NCI-H1417 treated with DMSO at 0.1 percent for 48 hours (cell line): ENCODE data around the gene YOD1.

ENCODE experiments used
- DNase-seq: peaks from one replicate; lab custom pipeline; 2025; lab: John Stamatoyannopoulos, UW

The YOD1 gene

DNA sequence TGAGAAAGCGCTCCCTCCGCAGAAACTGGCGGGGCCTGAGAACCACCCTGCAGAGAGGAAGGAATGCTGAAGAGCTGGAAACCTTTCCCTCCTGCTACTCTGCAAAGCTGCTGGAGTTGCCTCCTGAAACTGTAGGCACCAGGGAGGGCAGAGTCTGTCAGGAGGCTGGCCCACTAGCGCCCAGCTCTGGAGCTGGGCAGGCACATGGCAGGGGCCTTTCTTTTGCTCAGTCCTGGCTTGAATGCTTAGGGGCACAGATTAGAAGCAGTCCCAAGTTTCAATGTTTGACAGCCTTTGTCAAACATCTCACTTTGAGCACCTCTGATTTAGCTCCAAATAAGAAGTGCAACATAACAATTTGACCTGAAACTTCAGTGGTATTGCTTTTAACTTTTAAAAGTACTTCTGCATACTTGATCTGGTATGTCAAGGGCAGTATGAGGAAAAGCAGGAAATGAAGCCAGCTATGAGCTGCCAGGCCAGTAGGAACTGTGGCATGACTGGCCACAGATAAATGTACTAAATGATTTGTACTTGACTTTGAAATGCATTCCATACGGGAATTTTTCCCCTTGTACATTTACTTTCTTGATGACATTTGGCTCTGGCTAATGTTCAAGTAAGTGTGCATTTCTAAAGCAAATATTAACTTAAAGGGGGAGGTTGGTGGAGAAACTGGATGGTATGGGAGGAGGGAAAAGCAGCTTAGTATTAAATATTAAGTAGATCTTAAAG lies 25.7 kb downstream of the YOD1 start:
- no peak for DNase-seq

DNA sequence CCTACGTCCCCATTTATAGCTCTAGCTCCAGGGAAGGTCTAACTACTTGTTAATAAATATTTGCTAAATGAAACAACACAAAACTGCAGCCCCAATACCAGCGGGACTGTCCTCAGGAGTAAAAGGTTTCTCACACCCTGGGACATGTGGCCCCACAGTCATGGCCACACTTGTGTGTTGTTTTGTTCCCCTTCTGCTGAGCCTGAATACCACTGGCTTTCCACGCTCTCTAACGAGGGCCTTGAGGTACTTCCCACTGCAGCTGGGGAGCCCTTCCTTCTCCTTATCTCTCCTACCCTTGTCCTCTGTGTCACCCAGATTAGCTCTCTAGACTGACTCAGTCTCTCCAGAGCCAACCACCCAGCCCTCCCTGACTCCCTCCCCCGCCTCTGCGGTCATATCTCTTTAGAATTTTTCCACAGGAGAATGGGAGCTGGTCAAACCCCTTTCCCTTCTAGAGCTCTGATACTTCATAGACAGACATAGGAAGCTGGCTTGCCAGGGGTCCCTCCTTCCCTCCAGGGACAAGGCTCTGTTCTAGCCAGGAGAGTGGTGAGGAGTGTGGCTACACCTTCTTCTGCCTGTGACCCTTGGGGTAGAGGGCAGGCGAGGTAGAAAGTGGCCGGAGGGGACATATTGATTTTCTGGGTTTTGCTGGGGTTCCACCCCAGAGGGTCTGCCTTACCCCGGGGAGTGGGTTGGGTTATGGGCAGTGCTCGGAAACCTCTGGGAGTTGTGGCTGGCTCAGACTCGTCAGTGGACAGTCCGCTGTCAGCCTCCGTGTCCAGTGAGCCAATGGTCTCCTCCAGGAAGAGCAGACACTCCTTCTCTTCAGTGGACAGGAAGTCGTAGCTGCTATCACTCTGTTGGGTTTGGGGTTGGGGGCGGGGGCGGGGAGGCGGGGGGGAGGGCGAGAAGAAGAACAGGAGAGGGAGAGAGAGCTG lies 26.5 kb downstream of the YOD1 start:
- DNase-seq: no peak

DNA sequence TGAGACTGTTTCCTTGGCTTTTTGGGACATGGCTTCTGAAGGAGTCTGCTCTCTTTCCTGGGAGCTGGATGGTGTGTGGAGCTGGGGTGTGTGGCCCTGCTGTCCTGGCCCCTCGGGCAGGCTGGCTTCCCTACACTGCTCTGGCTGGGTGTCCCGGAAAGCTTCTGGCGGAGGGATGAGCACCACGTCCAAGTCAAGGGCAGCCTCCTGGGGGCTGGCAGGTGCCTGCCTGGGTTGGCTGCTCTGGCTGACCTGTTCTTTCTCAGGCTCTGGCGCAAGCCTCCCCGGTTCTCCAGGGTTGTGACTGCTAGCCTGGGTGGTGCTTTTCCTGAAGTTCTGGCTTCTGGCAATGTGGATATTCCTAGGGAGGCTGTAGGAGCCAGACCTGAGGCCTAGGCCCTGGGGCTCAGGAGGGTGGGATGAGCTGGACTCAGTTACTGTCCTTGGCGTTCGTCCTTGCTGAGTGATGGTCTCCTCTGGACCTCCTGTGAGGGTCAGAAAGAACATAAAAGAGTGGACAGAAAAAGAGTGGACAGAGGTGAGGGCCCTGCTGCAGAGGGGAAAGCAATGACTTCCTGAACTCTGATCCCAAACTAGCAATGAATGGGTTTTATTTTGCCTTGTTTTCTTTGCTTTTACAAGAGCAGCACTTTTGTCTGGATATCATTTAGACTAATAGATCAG lies 27.9 kb downstream of the YOD1 start:
- no peak for DNase-seq

DNA sequence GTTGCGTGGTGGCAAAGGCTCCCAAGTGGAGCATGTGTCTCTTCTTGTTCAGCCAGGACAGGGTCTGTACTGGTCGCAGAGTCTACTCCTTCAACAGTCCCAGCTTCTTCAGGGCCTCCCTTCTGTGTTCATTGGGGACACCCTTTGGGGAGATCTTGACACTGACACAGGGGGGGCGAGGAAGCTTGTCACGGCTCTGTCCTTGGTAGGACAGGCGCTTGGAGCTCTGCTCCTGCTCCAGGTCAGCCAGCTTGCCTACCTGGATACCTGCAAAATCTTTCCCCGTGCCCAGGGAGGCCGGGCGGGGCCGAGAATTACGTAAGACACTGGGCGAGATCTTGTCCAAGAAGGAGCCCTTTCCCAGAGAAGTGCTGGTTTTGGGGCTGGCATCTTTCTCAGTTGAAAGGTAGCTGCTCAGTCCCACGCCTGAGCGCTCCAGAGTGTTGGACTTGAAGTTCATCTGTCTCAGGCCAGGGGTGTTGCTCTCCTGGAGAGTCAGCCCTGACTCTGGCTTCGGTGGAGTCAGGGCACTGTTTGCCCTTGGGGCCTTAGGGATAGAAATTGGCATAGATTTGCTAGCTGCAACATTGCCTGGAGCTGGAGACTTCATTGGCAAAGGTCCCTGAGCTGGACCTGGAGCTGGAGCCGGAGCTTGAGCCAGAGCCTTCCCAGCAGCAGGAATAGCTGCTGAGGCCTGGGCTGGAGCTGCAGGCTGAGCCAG lies 29.0 kb downstream of the YOD1 start:
- no peak for DNase-seq

DNA sequence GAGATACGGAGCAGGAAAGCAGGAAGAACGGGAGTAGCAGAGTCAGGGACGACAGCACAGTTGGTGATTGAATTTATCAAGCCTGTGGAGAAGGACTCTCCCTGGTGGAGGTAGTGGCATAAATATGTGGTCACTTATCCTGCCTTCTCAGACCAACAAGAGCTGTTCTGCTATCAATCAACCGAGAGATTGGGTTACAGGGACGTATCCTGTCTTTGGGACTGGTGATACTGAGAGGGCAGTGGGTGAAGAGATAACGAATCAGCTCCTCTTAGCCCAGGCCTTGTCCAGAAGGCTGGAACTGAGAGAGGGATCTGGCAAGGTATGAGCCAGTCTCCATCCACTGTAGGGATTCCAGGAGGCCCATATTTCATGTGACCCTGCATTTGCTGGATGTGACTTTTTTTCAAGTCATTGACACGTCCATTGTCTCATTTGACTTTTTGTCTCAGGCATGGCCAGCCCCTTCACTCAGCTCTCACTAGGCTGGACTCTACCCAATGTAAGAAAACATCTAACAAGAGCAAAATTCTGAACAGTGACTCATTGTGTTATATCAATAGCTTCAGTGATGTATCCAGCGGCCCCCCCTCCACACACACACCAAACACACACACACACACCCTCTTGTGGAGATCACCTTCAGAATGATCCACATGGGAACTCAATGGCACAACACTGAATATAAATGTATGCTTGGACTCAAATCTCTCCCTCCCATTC lies 29.7 kb downstream of the YOD1 start:
- DNase-seq: no peak

DNA sequence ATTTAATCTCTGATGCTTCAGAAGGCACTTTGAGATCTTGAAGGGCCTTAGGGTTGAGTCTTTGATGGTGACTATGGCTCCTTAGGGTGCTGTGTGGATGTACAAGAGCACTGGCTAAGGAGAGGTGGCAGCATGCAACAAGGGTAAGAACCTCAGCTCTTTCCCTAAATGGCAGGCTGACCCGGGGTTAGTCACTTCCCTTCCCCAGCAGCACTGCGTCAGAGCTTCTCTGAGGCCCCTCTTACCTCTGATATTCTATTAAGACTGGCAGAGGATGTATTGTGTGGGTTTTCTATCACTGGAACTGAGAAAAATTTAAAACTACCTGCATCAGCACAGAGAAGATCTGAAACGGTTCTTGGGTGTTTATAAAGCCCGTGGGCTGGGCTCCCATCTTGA lies 30.3 kb downstream of the YOD1 start:
- DNase-seq: no peak

DNA sequence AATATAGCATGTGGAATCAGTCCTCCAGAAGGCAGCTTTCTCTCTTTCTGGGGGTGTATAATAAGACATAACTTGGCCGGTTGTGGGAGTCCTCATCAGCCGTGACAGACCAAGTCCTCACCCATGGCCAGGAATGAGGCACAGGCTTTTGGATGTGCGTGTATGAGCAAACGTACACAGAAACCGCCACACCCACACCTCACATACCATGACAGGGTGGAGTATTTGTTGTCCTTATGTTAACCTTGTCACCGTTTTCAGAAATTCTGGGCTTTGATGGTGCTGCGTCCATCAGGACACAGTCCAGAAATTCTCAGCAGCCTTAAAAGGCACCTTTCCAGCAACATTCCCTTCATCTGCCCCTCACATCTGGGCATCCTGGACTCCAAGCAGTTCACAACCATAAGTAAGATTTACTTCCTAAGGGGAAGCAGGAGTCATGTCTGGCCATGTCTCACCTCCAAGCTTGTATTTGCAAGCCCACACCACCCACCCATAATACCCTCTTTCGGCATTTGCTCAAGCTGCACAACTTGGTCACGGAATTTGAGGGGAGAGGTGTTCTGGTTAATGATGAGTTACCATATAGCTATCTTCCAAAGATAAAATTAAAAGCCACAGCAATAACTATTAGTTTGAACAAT lies 30.8 kb downstream of the YOD1 start:
- DNase-seq: no peak

DNA sequence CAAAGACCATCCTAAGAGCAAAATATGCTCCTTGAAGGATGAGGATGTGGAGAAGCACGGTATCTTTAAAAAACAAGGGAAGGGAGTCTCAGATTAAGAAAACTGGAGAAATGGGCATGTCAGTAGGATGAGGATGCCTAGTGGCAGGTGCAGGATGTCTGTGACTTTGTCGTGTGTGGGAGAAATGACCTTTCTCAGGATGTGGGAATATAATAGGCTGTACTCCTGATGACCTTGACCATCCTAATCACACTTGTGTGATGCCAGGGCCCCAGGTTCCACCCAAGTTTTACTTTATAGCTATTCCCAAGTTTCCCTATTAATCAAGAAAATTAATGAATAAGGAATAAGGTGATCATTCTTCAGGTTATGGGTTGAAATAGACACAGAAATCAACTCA lies 31.3 kb downstream of the YOD1 start:
- no peak for DNase-seq

DNA sequence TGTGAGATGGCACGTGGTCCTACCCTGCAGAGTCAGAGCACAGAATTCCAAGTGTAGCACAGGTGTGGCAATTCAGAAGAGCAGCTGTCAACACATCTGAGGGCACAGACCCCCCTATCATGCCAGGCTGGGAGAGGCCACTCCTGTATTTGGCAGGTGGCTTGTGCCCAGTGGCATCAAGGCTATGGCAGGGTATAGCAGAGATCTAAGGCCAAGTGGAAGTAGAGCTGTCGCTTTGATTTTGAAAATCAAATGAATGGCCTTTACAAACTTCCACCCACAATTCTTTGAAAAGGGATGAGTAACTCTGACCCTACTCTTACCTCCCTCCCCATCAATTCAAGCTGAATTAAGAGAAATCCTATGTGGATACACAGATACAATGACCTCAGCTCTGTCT lies 31.8 kb downstream of the YOD1 start:
- DNase-seq: no peak

DNA sequence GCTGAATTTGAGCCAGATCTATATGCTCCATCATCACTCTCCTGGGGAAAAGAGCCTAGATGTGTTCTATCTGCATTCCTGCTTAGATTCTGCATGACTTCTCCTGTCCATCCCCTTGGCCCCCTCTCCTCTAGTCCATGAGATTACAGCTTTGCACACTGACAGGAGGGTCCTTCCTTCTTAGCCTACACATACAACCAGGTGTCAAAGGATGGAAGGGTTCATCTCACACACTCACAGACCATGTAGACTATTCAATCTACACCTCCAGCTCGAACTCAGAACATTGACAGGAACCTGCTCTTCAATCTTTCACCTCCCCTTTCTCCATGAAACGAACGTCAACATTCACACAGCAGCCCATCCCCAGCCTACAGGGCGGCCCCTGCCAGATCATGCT lies 32.3 kb downstream of the YOD1 start:
- no peak for DNase-seq

DNA sequence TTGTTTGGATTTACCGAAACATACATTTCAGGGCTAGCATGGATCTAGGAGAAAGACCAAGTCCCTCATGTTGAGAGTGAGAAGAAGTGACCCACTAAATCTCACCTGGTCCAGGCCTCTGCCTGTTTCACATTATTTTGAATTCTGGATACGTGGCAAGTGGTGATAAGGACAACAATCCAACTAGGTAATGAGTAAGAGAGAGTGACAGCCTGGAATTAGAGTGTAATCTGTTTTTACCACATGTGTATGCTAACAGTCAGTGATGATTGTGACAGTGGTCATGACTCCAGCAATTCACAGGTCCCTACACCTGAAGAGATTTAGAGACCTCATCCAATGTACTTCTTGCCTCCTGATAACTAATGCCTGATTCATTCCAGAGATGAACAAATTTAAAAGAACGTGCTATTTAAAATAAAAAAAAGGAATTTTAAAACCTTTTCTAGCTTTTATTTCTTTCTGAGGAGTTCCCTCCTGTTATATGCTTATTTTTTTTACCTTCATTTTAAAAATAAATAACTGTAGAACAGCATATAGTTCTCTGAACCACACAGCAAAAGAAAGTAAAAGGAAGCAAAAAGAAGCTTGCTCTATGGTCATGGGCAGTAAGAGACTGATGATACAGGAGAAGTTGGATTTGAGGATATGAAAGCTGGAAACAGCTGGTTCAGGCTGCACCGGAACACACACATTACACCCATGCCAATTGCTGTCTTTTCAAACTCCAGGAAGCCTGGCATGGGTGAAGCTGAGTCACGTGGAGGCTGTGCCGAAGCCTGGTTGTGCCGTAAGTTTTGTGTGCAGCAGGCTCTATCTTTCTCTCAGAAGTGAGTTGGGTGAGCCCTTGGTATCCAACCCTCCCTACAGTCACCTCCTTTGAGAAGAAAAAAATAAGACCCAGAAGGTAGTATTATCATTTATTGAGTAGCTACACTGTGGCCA lies 33.1 kb downstream of the YOD1 start:
- DNase-seq: no peak

DNA sequence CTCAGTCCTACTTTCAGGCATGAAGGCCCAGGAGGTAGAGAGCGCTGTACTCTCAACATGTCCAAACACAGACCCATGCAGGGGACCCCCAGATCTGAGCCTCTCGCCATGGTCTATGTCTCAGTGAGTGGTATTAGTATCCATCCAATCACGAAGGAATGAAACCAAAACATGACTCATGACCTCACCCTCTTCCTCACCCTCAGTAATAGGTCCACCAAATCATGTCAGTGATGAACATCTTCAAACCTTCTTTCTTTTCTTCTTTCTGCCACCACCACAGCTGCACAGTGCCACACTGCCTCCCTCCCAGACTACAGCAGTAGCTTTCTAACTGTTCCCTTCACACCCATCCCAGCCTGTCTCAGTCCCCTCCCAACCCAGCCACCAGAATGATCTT lies 35.2 kb downstream of the YOD1 start:
- no peak for DNase-seq

DNA sequence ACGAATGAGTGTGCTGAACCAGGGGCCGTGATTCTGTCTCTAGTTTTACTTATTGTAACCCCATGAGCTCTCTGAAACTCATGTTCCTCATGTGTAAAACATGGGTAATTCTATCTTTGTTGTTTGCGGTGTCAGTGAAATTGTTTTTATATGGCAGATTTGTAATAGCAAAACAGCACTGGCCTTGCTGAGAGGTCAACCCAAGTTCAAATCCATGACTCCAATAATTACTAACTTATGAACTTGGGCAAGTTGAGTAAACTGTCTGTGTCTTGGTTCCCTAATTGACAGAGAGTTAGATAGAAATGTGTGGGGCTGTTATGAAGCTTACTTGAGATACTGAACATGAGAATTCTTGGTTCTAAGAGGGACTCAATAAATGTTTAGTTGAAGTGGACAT lies 36.3 kb downstream of the YOD1 start:
- DNase-seq: no peak

DNA sequence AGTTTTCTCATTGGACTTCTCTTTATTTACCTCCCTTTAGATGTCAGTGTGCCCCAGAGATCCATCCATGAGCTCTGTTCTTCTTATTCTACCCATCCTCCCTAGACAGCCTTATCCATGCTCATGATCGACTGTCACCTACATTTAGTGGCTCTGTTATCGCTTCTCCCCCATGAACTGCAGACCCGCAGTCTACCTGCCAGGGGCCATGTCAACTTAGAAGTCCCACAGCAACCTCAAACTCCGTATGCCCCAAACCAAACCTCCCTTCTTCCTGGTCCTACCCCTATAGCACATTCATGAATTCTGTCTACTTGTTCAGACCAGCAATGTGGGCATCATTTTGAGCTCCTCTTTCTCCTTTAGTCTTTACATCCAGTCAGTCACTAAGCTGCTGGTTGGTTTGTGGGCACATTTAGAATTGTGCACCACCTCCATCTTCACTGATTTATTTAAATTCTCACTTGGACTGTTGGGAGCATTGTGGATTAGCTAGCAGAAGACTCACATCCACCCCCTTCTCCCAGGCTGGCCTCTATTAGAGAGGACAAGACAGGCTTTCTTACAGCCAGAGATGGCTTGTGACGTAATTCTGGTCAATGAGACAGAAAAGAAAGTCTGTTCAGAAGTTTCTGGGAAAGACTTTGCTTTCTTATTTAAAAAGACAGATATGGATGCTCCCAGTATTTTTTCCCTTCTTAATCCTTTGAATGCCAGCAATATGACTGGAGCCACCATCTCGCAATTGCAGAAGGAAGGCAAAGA lies 37.5 kb downstream of the YOD1 start:
- DNase-seq: no peak

DNA sequence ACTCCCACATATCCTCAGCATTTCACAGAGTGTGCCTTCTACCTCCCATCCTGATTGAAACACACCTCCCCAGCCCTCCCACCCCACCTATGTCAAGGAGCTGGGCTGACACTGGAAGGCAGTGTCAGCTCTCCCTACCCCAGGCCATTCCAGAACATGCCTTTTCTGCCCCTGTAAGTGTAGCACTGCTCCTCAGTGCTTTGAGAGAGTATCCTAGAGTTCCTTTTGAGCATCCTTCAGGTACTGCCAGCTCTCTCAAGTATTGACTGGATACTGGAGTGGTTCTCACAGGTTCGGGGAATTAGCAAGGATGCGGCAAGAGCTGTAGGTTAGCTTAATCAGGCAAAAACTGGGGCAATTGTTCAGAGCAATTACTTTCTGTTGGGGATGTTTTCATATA lies 40.3 kb downstream of the YOD1 start:
- no peak for DNase-seq

DNA sequence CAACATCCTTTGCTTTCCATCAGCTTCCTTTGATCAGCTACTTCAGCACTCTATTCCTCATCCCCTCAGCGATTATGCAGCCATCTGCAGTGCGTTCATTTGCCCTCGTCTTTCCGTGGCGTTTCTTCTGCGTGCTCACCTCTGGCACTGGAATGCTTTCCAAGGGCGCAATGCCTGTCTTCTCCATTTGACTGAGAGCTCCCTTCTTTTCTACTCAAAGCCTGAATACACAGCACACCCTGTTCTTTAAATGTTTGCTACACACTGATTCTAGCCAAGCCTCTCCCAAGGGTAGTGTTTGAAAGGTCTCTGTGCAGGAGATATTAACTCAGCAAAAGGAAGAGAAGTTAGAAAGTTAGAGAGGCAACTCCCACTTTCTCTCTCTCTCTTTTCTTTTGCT lies 41.1 kb downstream of the YOD1 start:
- DNase-seq: no peak

DNA sequence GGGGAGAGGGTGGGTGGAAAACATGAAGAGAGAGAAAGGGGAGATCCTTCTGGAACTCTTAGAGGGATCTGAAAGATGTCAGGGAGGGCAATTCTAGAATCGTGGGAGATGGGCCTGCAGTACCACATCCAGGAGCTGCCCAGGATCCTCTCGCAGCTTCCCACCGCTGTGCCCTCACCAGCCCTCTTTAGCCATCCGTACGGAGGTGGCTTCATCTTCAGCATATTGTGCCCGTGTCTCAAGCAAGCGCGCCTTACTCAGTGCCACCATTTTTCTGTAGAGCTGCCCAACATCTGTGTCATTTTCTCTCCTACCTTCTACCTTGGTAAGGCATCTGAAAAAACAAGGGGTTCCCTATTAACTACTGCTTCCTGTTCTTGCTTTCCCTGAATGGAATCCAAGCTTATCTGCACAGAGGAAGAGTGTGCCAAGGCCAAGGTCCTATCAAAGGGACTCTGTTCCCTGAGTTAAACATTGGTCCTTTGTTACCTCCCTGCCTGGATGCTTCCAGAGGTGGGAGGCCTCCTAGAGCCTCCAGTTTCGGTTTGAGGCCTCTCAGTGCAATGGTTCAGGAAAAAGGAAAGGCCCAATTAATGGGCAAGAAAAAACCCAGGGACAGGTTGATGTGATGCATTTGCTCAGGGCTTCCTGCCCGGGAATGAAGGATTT lies 41.7 kb downstream of the YOD1 start:
- no peak for DNase-seq

DNA sequence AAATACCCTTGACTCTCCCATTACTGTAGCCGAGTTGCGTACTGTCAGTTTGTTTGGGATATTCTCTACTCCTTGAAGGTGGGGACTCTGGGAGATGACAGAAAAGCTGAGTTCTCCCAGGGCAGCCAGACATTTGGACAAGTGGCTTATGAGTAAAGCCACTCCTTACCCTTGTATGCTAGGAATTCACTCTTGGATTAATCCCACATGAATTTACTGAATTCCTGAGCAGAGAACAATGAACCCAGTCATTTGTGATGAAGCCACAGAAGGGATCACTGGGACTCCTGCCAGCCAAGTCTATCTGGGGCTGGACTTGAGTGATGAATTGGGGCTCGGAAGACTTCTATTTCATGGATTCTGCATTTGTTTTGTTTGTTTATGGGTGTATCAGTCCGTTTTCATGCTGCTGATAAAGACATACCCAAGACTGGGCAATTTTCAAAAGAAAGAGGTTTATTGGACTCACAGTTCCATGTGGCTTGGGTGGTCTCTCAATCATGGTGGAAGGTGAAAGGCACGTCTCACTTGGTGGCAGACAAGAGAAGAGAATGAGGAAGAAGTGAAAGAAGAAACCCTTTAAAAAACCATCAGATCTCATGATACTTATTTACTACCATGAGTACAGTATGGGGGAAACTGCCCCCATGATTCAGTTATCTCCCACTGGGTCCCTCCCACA lies 43.5 kb downstream of the YOD1 start:
- DNase-seq: no peak
